OCI-LY3 (cell line): ENCODE data around the gene CACNA1C.
A peak's percentile ranks its signal among the peaks of the same experiment; 100 is the strongest.

Experiments used
- H2AFZ ChIP-seq: fragments of 200-600, 300-600 bp; shearing (Covaris generic); 2 replicates; pipeline ENCODE4 v1.6.0; 2014; ENCODE audit warnings: antibody characterized with exemption, low read depth, low read length
- H3K27ac ChIP-seq: fragments of 200-600, 300-600 bp; sonication (generic); 2 replicates; pipeline ENCODE4 v1.5.1; 2014; ENCODE audit warnings: mild to moderate bottlenecking, low read length, moderate library complexity, mixed read lengths
- H3K27me3 ChIP-seq: fragments of 200-600, 300-600 bp; sonication (generic); 2 replicates; pipeline ENCODE4 v1.6.1; 2014; ENCODE audit warnings: low read depth, low read length, mixed read lengths
- H3K36me3 ChIP-seq: fragments of 200-600, 300-600 bp; sonication (generic); replicated peaks from 2 replicates; pipeline ENCODE3; 2014; ENCODE audit warnings: low read depth, low read length, mixed read lengths
- H3K4me1 ChIP-seq: fragments of 300-600, 200-600 bp; sonication (generic); 2 replicates; pipeline ENCODE4 v1.6.1; 2014; ENCODE audit warnings: low read length, mixed read lengths
- H3K4me2 ChIP-seq: fragments of 200-600, 300-600 bp; sonication (generic); 2 replicates; pipeline ENCODE4 v1.6.1; 2014; ENCODE audit warnings: low read length, mixed read lengths
- H3K4me3 ChIP-seq: fragments of 300-600, 200-600 bp; sonication (generic); 2 replicates; pipeline ENCODE4 v1.5.1; 2014; ENCODE audit warnings: antibody characterized with exemption, mild to moderate bottlenecking, low read length, moderate library complexity
- H3K79me2 ChIP-seq: fragments of 300-600, 200-600 bp; shearing (Covaris generic); 2 replicates; pipeline ENCODE4 v1.6.1; 2014; ENCODE audit warnings: mild to moderate bottlenecking, low read length, mixed read lengths
- H3K9ac ChIP-seq: fragments of 300-600, 200-600 bp; shearing (Covaris generic); 2 replicates; pipeline ENCODE4 v1.6.0; 2014; ENCODE audit warnings: mild to moderate bottlenecking, low read length, moderate library complexity
- H3K9me3 ChIP-seq: fragments of 200-600, 300-600 bp; shearing (Covaris generic); 2 replicates; pipeline ENCODE4 v1.6.1; 2014; ENCODE audit warnings: low read length, mixed read lengths; ENCODE audit not compliant: insufficient read depth
- H4K20me1 ChIP-seq: fragments of 200-600, 300-600 bp; sonication (generic); 2 replicates; pipeline ENCODE4 v1.6.1; 2016; ENCODE audit warnings: low read length, mixed read lengths; ENCODE audit not compliant: insufficient read depth
- EZH2phosphoT487 ChIP-seq: fragments of 200-600 bp; shearing (Covaris generic); IDR thresholded peaks from 2 replicates; pipeline ENCODE4 v1.6.1; 2018; ENCODE audit warnings: antibody characterized with exemption, mixed run types, low read depth
- TF ChIP-seq, protein P1 (sequence below): fragments of 200-600, 300-600 bp; sonication (generic); IDR thresholded peaks from 2 replicates; pipeline ENCODE4 v1.5.1; 2014; ENCODE audit warnings: antibody characterized with exemption, low read length, low read depth

The CACNA1C gene

DNA sequence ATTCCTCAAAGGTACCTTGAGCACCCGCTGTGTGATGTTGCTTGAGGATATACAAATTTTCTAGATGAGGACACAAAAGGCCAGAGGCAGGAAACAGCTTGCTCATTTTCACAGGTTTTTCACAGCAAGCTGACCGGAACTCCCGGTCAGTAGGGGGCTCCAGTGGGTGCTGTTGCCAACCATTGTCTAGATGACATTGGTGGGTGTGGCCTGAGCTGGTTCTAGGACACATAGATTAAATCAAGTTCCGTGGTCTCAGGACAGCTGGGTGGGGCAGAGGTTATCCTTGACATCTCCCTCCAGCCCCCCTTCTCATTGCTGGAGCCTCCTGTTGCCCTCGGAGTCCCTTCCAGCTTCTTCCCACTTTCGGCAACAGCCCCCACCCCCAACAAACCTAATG lies 588.4 kb downstream of the CACNA1C start:
- TF ChIP-seq, protein P1, sequence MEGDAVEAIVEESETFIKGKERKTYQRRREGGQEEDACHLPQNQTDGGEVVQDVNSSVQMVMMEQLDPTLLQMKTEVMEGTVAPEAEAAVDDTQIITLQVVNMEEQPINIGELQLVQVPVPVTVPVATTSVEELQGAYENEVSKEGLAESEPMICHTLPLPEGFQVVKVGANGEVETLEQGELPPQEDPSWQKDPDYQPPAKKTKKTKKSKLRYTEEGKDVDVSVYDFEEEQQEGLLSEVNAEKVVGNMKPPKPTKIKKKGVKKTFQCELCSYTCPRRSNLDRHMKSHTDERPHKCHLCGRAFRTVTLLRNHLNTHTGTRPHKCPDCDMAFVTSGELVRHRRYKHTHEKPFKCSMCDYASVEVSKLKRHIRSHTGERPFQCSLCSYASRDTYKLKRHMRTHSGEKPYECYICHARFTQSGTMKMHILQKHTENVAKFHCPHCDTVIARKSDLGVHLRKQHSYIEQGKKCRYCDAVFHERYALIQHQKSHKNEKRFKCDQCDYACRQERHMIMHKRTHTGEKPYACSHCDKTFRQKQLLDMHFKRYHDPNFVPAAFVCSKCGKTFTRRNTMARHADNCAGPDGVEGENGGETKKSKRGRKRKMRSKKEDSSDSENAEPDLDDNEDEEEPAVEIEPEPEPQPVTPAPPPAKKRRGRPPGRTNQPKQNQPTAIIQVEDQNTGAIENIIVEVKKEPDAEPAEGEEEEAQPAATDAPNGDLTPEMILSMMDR = peak; percentile 24; the same call in 1 of the 2 replicates
- no peak for TF ChIP-seq EZH2phosphoT487
- H2AFZ ChIP-seq = no peak overlapping the region
- no peaks in the 10 kb centered on the region for H3K9me3 ChIP-seq
- no peaks in the 10 kb centered on the region for H4K20me1 ChIP-seq
- no peaks in the 10 kb centered on the region for H3K79me2 ChIP-seq
- no peak overlapping the region; the same call in 1 of the 2 replicates for H3K4me2 ChIP-seq
- no peaks in the 10 kb centered on the region for H3K36me3 ChIP-seq
- H3K9ac ChIP-seq = no peak overlapping the region
- peaks cover 9% of the 10 kb centered on the region for H3K4me1 ChIP-seq
- H3K4me3 ChIP-seq = no peak overlapping the region
- no peak overlapping the region for H3K27ac ChIP-seq
- peaks cover 36% of the 10 kb centered on the region for H3K27me3 ChIP-seq

DNA sequence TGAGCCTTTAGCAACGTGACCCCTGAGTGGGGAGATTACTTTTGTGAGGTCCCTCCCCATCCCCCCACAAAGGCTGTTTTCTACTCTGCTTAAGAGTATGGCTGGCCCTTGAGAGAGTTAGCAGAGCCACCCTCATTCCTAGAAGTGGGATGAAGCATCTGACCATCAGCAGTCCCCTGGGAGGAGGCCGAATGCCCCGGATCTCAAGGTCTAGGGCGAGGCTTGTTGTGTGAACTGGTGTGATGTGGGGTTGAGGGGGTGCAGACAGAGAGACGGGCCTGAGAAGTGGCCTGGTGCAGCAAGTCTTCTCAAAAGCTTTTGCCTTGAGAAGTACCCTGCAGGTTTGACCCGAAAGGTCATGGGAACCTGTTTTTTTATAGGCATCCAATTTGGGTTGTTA lies 589.0 kb downstream of the CACNA1C start:
- Histone ChIP-seq H2AFZ (no peak overlapping the region), H3K27ac (no peak overlapping the region), H3K4me1 (peaks cover 9% of the 10 kb centered on the region), H3K27me3 (peaks cover 37% of the 10 kb centered on the region), H4K20me1 (no peaks in the 10 kb centered on the region), H3K4me2 (no peak overlapping the region), H3K36me3 (no peaks in the 10 kb centered on the region), H3K9me3 (no peaks in the 10 kb centered on the region), H3K4me3 (no peak overlapping the region), H3K79me2 (no peaks in the 10 kb centered on the region), H3K9ac (no peak overlapping the region)
- TF ChIP-seq, protein P1 = no peak
- TF ChIP-seq EZH2phosphoT487 = no peak

DNA sequence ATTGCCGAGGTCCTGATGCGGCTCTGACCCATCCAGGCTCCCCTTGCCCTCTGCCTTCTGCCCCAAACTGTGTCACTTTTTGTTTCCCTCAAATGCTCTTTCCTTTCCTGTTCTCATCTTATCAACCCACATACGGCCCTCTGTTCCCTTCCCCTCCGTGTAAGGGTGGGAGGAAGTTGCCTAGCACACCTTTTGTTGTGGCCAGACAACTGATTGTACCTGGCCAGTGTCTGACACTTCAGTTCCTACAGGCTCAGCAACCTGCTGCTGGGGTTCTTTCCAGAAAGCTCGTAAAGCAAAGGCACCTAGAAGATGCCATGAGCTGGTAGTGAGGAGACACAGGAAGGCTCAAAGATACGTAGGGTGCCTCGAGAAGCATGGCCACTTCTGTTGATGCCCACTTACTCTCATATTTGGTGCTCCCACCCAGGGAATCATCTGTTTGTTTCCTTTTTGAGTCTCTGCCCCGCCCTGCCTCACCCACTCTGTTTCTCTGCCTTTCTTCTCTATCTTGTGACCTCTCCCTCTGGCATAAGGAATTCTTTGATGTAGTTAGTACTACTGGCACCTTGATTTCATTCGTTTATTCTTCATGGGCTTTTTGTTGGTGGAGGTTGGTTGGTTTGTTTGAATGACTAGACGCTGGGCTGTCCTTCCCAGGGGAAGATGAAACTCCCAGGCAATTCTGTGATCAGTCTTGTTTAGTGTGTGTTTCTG lies 589.5 kb downstream of the CACNA1C start:
- H4K20me1 ChIP-seq = no peaks in the 10 kb centered on the region
- no peak overlapping the region for H3K9ac ChIP-seq
- H3K4me2 ChIP-seq = no peak overlapping the region
- H3K27me3 ChIP-seq = peaks cover 42% of the 10 kb centered on the region
- H2AFZ ChIP-seq = no peak overlapping the region
- H3K79me2 ChIP-seq = no peaks in the 10 kb centered on the region
- H3K9me3 ChIP-seq = no peaks in the 10 kb centered on the region
- TF ChIP-seq EZH2phosphoT487 = no peak
- TF ChIP-seq, protein P1 = no peak
- H3K36me3 ChIP-seq = no peaks in the 10 kb centered on the region
- peaks cover 9% of the 10 kb centered on the region for H3K4me1 ChIP-seq
- H3K27ac ChIP-seq = no peak overlapping the region
- no peak overlapping the region for H3K4me3 ChIP-seq

DNA sequence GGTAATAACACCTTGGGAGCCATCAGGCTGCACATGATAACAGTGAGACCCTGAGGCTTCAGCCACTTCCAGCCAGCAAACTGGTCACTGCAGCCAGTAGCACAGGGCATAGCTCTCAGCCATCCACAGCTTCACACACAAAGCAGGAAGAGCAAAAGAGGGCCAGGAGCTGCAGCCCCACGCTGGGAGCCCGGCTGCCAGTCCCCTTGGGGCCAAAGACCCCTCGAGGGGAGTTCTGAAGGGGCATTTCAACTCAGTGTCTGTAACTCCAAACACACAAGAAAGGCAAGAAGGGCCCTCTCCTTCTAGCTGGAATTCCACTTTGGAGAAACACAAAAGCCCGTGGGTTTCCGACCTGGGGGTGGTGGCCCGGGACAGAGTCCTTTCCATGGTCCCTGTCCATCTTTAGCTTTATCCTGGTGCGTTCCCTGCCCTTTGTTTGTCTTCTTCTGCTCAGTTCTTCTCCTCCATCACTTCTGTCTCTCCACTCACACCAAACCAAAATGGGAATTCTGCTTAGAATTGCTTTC lies 590.2 kb downstream of the CACNA1C start:
- Histone ChIP-seq H3K4me2 (no peak overlapping the region), H3K27me3 (peaks cover 44% of the 10 kb centered on the region)

More for the DNA sequence above, 590.2 kb downstream of the CACNA1C start:
- TF ChIP-seq EZH2phosphoT487 = no peak
- TF ChIP-seq, protein P1 = no peak
- Histone ChIP-seq H3K27ac (no peak overlapping the region), H3K9ac (no peak overlapping the region), H3K36me3 (no peaks in the 10 kb centered on the region), H2AFZ (no peak overlapping the region), H3K9me3 (no peaks in the 10 kb centered on the region), H3K4me3 (no peak overlapping the region), H4K20me1 (no peaks in the 10 kb centered on the region), H3K79me2 (no peaks in the 10 kb centered on the region), H3K4me1 (peaks cover 5% of the 10 kb centered on the region)
